H1 (cell line): Measurements from ENCODE around the gene DBF4B. TPM values are rescaled to one million over a fixed set of nuclear protein-coding genes. Genes with fewer than 3 reads are reported as not detected.

ENCODE experiments used
- CEBPB ChIP-seq: IDR thresholded peaks from 2 replicates; pipeline ENCODE4 v1.6.1; 2012; ENCODE audit warnings: low read depth, low read length
- CTBP2 ChIP-seq: IDR thresholded peaks from 2 replicates; pipeline ENCODE4 v1.7.0; 2011; ENCODE audit warnings: borderline replicate concordance, mild to moderate bottlenecking, moderate library complexity, mixed read lengths, low read length; ENCODE audit not compliant: insufficient read depth, insufficient read length
- EZH2 ChIP-seq: fragments of 200-600 bp; sonication (generic); IDR thresholded peaks from 2 replicates; pipeline ENCODE4 v1.7.1; 2012; ENCODE audit warnings: low read depth, mild to moderate bottlenecking, moderate library complexity, low read length, inconsistent platforms; ENCODE audit not compliant: severe bottlenecking
- KDM4A ChIP-seq: IDR thresholded peaks from one replicate; pipeline ENCODE4 v1.7.1; 2012; ENCODE audit warnings: low read depth, mild to moderate bottlenecking, moderate library complexity, low read length, inconsistent platforms; ENCODE audit not compliant: severe bottlenecking
- RBBP5 ChIP-seq: IDR thresholded peaks from 2 replicates; pipeline ENCODE4 v1.7.1; 2012; ENCODE audit warnings: low read depth, mild to moderate bottlenecking, inconsistent platforms, low read length, moderate library complexity, borderline replicate concordance
- SAP30 ChIP-seq: fragments of 300-600 bp; sonication (generic); IDR thresholded peaks from 2 replicates; pipeline ENCODE4 v1.7.1; 2012; ENCODE audit warnings: low read length, moderate library complexity, mild to moderate bottlenecking, inconsistent platforms; ENCODE audit not compliant: insufficient read depth, insufficient replicate concordance
- SP2 ChIP-seq: IDR thresholded peaks from 2 replicates; pipeline ENCODE4 v1.6.1; 2012; ENCODE audit warnings: mild to moderate bottlenecking, low read length, inconsistent platforms
- TCF12 ChIP-seq: IDR thresholded peaks from 2 replicates; pipeline ENCODE4 v1.6.1; 2011; ENCODE audit warnings: low read depth, mild to moderate bottlenecking, low read length
- polyA plus RNA-seq, 7 experiments: library from polyadenylated mRNA; depleted of rRNA in 3 of 7; stranded (reverse) in 5 of 7; unstranded in 2 of 7; fragments of >200 nt in 5 of 7; fragments of 200-250 nt in 2 of 7; gene quantifications; 1 replicate in 5 of 7; 2 replicates in 1 of 7; 4 replicates in 1 of 7; pipeline versions ENCODE4 v1.2.1 to v1.2.3, GENCODE V29; 2011 to 2013; ENCODE audit warnings: missing spikeins in 2 of 7, mixed read lengths in 2 of 7
- total RNA-seq: library from RNA; stranded (reverse); fragmentation: NEBNext Ultra II Directional; extraction: Animal tissue kit (Norgen Biotek cat#: 25700); gene quantifications from 2 replicates; pipeline ENCODE4 v1.2.1, GENCODE V29; 2021
- TF ChIP-seq, protein P1 (sequence below): IDR thresholded peaks from 2 replicates; pipeline ENCODE4 v1.6.1; 2011; ENCODE audit warnings: low read depth, mild to moderate bottlenecking, low read length; ENCODE audit not compliant: insufficient read depth
- TF ChIP-seq, protein P2 (sequence below), 3 experiments: IDR thresholded peaks; 1 replicate in 2 of 3; 2 replicates in 1 of 3; pipeline versions ENCODE4 v1.5.1 to v1.6.1; 2011; ENCODE audit warnings: low read length in 3 of 3, mild to moderate bottlenecking in 3 of 3, inconsistent platforms in 2 of 3, low read depth in 1 of 3, moderate library complexity in 1 of 3; ENCODE audit not compliant: insufficient read depth in 1 of 3; ENCODE audit errors: control extremely low read depth in 1 of 3

The DBF4B gene
- total and polyA plus RNA-seq, 2 of the 8 experiments (the other 6 are each of a cell fraction or from before 2014, with no cell fraction given): 20.2 to 26.9 TPM

DNA sequence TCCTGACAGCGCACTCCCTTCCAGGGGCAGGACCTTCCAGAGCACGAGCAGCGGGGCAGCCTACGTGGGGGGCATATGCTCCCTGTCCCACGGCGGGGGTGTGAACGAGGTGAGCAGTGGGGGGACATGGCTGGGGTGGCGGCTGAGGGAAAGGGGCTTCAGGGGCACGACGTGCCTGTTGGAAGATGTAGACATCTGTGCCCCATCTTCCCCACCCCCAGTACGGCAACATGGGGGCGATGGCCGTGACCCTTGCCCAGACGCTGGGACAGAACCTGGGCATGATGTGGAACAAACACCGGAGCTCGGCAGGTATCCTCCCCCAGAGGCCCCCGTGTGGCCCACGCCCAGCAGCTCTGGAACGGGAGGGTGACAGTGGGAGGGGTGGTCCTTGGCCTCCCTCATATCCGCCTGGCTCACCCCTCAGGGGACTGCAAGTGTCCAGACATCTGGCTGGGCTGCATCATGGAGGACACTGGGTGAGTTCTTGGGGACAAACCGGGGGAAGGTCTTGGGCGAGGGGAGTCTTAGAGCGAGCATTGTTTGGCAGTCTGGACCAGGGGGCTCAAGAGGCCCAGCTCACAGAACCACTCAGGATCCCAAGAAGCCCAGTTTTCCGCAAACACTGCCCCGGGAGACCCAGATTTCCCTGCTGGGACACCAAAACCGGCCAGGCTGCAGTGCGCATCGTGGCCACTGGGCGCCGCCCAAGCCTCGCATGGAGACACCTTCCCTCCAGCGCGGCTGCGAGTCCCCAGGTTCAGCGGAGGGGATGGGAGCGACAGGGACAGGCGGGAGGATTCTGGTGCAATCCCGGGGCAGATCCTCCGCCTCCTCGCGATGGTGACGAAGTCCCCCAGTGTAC is 66.0 kb downstream of the DBF4B start (continued):
- TF ChIP-seq KDM4A: no peak
- no peak for TF ChIP-seq RBBP5
- no peak for TF ChIP-seq SP2
- no peak for TF ChIP-seq CTBP2
- TF ChIP-seq, protein P1, sequence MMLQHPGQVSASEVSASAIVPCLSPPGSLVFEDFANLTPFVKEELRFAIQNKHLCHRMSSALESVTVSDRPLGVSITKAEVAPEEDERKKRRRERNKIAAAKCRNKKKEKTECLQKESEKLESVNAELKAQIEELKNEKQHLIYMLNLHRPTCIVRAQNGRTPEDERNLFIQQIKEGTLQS: no peak
- TF ChIP-seq EZH2: no peak
- no peak for TF ChIP-seq TCF12
- TF ChIP-seq, protein P2, sequence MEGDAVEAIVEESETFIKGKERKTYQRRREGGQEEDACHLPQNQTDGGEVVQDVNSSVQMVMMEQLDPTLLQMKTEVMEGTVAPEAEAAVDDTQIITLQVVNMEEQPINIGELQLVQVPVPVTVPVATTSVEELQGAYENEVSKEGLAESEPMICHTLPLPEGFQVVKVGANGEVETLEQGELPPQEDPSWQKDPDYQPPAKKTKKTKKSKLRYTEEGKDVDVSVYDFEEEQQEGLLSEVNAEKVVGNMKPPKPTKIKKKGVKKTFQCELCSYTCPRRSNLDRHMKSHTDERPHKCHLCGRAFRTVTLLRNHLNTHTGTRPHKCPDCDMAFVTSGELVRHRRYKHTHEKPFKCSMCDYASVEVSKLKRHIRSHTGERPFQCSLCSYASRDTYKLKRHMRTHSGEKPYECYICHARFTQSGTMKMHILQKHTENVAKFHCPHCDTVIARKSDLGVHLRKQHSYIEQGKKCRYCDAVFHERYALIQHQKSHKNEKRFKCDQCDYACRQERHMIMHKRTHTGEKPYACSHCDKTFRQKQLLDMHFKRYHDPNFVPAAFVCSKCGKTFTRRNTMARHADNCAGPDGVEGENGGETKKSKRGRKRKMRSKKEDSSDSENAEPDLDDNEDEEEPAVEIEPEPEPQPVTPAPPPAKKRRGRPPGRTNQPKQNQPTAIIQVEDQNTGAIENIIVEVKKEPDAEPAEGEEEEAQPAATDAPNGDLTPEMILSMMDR (IDR thresholded peaks at IDR 0.05; ENCODE audit: control extremely low read depth in 1 of 3, insufficient read depth in 1 of 3, low read depth in 1 of 3, low read length in 3 of 3): peak; percentile 97 to 99 (median 99)
- TF ChIP-seq CEBPB: peak; percentile 63; the same call in 1 of the 2 replicates
- TF ChIP-seq SAP30: no peak
- TF ChIP-seq, all 59 proteins: peak for 13
